ENCODE data around the gene GRM3. TPM values are rescaled to one million over a fixed set of nuclear protein-coding genes. Genes with fewer than 3 reads are reported as not detected.

The GRM3 gene
- total RNA-seq, 1 donor from 2014 or later, result not detected

DNA sequence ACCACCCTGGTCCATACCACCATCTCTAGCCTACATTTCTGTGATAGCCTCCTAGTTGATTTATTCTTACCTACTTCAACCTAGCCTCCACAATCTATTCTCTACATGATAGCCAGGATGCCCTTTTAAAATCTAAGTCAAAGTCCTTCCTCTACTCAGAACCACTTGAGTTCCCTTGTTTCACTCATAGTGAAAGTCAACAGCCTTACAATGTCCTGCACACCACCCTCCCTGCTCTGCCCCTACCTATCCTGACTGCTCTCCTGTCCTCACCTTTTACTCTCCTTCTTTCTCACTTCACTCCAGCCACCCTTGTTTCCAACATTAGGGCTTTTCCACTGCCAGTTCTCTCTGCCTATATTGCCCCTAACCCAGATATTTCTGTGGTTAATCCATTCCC lies 146.7 kb downstream of the GRM3 start:
- TF ChIP-seq, protein P1, sequence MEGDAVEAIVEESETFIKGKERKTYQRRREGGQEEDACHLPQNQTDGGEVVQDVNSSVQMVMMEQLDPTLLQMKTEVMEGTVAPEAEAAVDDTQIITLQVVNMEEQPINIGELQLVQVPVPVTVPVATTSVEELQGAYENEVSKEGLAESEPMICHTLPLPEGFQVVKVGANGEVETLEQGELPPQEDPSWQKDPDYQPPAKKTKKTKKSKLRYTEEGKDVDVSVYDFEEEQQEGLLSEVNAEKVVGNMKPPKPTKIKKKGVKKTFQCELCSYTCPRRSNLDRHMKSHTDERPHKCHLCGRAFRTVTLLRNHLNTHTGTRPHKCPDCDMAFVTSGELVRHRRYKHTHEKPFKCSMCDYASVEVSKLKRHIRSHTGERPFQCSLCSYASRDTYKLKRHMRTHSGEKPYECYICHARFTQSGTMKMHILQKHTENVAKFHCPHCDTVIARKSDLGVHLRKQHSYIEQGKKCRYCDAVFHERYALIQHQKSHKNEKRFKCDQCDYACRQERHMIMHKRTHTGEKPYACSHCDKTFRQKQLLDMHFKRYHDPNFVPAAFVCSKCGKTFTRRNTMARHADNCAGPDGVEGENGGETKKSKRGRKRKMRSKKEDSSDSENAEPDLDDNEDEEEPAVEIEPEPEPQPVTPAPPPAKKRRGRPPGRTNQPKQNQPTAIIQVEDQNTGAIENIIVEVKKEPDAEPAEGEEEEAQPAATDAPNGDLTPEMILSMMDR (IDR thresholded peaks at IDR 0.05; ENCODE audit: insufficient read depth, low read length, severe bottlenecking), result no peak

DNA sequence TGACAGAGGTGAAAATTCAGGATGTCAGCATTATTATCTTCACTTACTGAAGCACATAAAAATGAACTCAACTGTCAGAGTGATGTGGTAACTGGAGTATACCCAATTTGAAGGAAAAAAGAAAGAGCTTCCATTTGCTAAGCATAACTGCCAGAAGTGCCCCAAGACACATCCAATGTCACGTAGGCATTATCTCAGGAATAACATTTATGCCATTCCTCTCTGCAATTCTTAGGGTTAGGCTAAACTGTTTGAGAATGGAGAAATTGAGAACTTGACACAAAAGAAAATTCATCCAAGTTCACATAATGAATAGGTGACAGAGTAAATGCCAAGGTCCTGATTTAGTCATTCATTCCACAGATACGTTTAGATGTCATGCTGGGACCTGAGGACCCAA lies 148.6 kb downstream of the GRM3 start:
- TF ChIP-seq, protein P1 (IDR thresholded peaks at IDR 0.05; ENCODE audit: insufficient read depth, low read length, severe bottlenecking), result no peak
- FAIRE-seq, result no peak
- DNase-seq (ENCODE audit: low read depth), result no peak
- Histone ChIP-seq H3K4me3 (ENCODE audit: low read depth, low read length) (no peak overlapping the region), H3K27me3 (ENCODE audit: control insufficient read depth, insufficient read depth, low read length) (no peaks in the 10 kb centered on the region), H3K36me3 (ENCODE audit: control insufficient read depth, insufficient read depth, low read length) (no peaks in the 10 kb centered on the region)

More for the DNA sequence above, 146.7 kb downstream of the GRM3 start:
- DNase-seq (ENCODE audit: low read depth) (no peak), FAIRE-seq (no peak)
- no peaks in the 10 kb centered on the region for H3K36me3 ChIP-seq (ENCODE audit: control insufficient read depth, insufficient read depth, low read length)
- no peaks in the 10 kb centered on the region for H3K27me3 ChIP-seq (ENCODE audit: control insufficient read depth, insufficient read depth, low read length)
- H3K4me3 ChIP-seq (ENCODE audit: low read depth, low read length), result no peak overlapping the region

DNA sequence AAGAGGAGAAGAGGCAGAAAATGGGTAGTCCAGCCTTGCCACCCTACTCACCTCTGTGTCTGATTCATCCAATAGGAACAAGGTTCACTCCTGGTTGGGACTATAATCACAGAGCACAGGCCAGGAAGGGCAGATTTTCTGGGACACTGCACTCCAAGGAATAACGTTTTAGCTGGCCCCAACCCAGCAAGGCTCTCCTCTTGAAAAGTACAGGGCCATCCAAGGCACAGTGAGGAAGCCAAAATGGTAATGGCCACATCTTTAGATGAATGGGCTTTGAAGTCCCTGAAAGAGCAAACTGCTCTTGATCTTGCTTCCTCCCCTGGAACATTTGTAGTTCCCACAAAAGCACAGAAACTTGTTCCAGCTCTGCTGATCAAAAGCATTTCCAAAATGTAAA lies 149.4 kb downstream of the GRM3 start:
- TF ChIP-seq, protein P1 (IDR thresholded peaks at IDR 0.05; ENCODE audit: insufficient read depth, low read length, severe bottlenecking), result no peak
- Histone ChIP-seq H3K36me3 (ENCODE audit: control insufficient read depth, insufficient read depth, low read length) (no peaks in the 10 kb centered on the region), H3K27me3 (ENCODE audit: control insufficient read depth, insufficient read depth, low read length) (no peaks in the 10 kb centered on the region), H3K4me3 (ENCODE audit: low read depth, low read length) (no peak overlapping the region)
- FAIRE-seq (no peak), DNase-seq (ENCODE audit: low read depth) (no peak)

DNA sequence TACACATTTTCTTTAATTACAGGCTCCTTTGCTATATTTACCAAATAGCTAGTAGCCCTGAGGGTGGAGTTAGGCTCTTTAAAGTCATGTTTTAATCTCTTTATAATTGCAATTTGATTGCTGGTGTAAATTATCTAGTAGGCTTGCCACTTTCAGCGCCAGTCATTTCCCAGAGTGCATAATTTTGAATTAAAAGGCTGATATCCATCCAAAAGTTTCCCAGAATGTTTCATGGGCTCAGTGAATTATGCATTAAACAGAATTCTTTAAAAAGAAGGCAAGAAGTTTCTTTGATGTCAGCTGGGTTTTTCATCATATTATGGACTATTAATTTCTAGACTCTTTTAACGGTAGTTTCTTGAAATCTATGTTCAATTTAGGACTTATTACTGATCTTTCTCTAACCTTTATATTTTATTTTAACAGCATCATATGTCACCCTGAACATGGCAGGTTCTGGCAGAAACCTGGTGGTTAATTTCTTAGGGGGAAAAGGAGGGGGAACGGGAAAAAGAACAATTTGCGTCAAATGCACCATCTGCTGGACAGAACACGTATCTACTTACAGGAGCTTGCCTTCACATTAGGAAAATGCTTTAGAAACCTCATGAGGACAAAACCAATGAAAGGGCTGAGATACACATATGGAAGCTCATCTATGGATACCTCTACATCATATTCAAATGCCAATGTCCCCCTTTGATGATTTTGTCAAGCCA lies 171.1 kb downstream of the GRM3 start:
- H3K4me3 ChIP-seq (ENCODE audit: low read depth, low read length), result no peak overlapping the region
- TF ChIP-seq, protein P1 (IDR thresholded peaks at IDR 0.05; ENCODE audit: insufficient read depth, low read length, severe bottlenecking), result peak; percentile 24
- DNase-seq (ENCODE audit: low read depth), result peak; percentile 10
- no peak for FAIRE-seq
- H3K27me3 ChIP-seq (ENCODE audit: control insufficient read depth, insufficient read depth, low read length), result no peaks in the 10 kb centered on the region
- H3K36me3 ChIP-seq (ENCODE audit: control insufficient read depth, insufficient read depth, low read length), result no peaks in the 10 kb centered on the region

DNA sequence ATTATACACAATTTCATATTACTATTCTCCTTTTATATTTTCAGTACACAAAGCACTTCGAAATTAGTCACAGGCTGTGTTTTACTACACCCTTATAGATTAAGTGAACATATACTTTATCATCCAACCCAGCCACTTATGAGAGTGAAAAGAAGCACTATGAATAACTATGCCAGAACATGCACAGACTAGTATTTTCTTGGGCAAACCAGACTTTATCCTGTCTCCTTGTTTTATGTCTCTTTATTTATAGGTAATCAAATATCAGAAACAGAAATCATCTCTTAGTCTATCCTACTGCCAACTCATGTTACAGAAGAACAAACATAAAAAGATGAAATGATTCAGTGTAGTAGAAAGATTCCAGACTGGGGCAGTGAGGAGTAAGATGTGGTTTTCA lies 171.8 kb downstream of the GRM3 start:
- Histone ChIP-seq H3K4me3 (ENCODE audit: low read depth, low read length) (no peak overlapping the region), H3K27me3 (ENCODE audit: control insufficient read depth, insufficient read depth, low read length) (no peaks in the 10 kb centered on the region), H3K36me3 (ENCODE audit: control insufficient read depth, insufficient read depth, low read length) (no peaks in the 10 kb centered on the region)
- TF ChIP-seq, protein P1 (IDR thresholded peaks at IDR 0.05; ENCODE audit: insufficient read depth, low read length, severe bottlenecking), result no peak
- DNase-seq (ENCODE audit: low read depth), result peak; percentile 65
- FAIRE-seq, result no peak

DNA sequence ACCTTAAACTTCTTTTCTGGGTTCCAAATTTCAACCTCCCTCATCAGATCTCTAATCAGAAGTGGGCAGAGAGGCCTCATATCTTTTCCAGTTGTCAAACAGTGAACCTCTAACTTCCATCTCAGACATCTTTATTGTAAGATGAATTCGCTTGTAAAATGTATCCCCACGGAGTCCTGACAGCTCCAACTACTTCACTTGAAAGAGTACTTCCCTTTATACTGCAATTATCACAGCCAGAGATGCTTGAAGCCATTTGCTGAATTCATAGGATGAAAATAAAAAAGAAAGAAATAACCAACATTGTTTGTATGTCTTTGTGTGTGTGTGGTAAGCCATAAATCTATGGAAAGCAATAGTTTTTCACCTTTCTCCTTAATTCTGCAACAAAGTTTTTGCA lies 175.2 kb downstream of the GRM3 start:
- TF ChIP-seq, protein P1 (IDR thresholded peaks at IDR 0.05; ENCODE audit: insufficient read depth, low read length, severe bottlenecking), result no peak
- H3K36me3 ChIP-seq (ENCODE audit: control insufficient read depth, insufficient read depth, low read length), result no peaks in the 10 kb centered on the region
- H3K4me3 ChIP-seq (ENCODE audit: low read depth, low read length), result no peak overlapping the region
- FAIRE-seq (no peak), DNase-seq (ENCODE audit: low read depth) (no peak)
- no peaks in the 10 kb centered on the region for H3K27me3 ChIP-seq (ENCODE audit: control insufficient read depth, insufficient read depth, low read length)
